HG03571 (cell line): ENCODE measurements around the gene HSD17B12.
"Not testable (repeated sequence)": the region's sequence is repeated elsewhere in the genome, so short reads cannot be mapped to it uniquely, and the experiment has no call there.

Experiments
- ATAC-seq: cut with Tn5 transposase; IDR thresholded peaks from one replicate; pipeline ENCODE4 v1.9.1; 2021; ENCODE audit not compliant: unreplicated experiment

Gene HSD17B12

GRCh38 chr11:43680521-43681400 is at the start of gene HSD17B12:
Gene HSD17B12, plus strand, starts transcription at chr11:43680738. Its CDS starts 90 bp downstream, at chr11:43680828.
- peak; percentile 96 for ATAC-seq

- no peak for ATAC-seq
Observed at GRCh38 chr11:43631732-43632131, 48.8 kb upstream of the HSD17B12 start.

GRCh38 chr11:43632181-43632580 is 48.4 kb upstream of the HSD17B12 start:
- ATAC-seq = no peak

GRCh38 chr11:43638717-43639116 is 41.8 kb upstream of the HSD17B12 start:
- ATAC-seq = no peak

- no peak for ATAC-seq
Observed at GRCh38 chr11:43639224-43639623, 41.3 kb upstream of the HSD17B12 start.

- ATAC-seq = no peak
Observed at GRCh38 chr11:43639920-43640319, 40.6 kb upstream of the HSD17B12 start.

GRCh38 chr11:43643898-43644620 is 36.5 kb upstream of the HSD17B12 start:
- ATAC-seq = peak; percentile 99

- no peak for ATAC-seq
Observed at GRCh38 chr11:43644621-43645299, 35.8 kb upstream of the HSD17B12 start.

GRCh38 chr11:43646767-43647166 is 33.8 kb upstream of the HSD17B12 start:
- no peak for ATAC-seq

GRCh38 chr11:43648888-43649287 is 31.6 kb upstream of the HSD17B12 start:
- ATAC-seq = no peak

GRCh38 chr11:43649501-43649900 is 31.0 kb upstream of the HSD17B12 start:
- no peak for ATAC-seq

- no peak for ATAC-seq
Observed at GRCh38 chr11:43649921-43650320, 30.6 kb upstream of the HSD17B12 start.

- not testable (repeated sequence) for ATAC-seq
Observed at GRCh38 chr11:43663018-43663417, 17.5 kb upstream of the HSD17B12 start.

GRCh38 chr11:43664295-43664694 is 16.2 kb upstream of the HSD17B12 start:
- no peak for ATAC-seq

GRCh38 chr11:43671284-43671683 is 9.3 kb upstream of the HSD17B12 start:
- not testable (repeated sequence) for ATAC-seq

GRCh38 chr11:43674560-43674959 is 6.0 kb upstream of the HSD17B12 start:
- ATAC-seq = no peak

- no peak for ATAC-seq
Observed at GRCh38 chr11:43676933-43677332, 3.6 kb upstream of the HSD17B12 start.

- ATAC-seq = no peak
Observed at GRCh38 chr11:43681401-43681942, 934 bp downstream of the HSD17B12 start.

GRCh38 chr11:43682081-43682480 is 1.5 kb downstream of the HSD17B12 start:
- not testable (repeated sequence) for ATAC-seq

GRCh38 chr11:43685440-43685839 is 4.9 kb downstream of the HSD17B12 start:
- no peak for ATAC-seq

GRCh38 chr11:43686207-43686606 is 5.7 kb downstream of the HSD17B12 start:
- no peak for ATAC-seq
